ENCODE measurements around the gene DEPDC5. TPM values are rescaled to one million over a fixed set of nuclear protein-coding genes. Genes with fewer than 3 reads are reported as not detected.
A peak's percentile ranks its signal among the peaks of the same experiment; 100 is the strongest.
"Not testable (repeated sequence)": the region's sequence is repeated elsewhere in the genome, so short reads cannot be mapped to it uniquely, and the experiment has no call there.

The DEPDC5 gene
- total RNA-seq, 1 donor from 2014 or later = 39.5 TPM

DNA sequence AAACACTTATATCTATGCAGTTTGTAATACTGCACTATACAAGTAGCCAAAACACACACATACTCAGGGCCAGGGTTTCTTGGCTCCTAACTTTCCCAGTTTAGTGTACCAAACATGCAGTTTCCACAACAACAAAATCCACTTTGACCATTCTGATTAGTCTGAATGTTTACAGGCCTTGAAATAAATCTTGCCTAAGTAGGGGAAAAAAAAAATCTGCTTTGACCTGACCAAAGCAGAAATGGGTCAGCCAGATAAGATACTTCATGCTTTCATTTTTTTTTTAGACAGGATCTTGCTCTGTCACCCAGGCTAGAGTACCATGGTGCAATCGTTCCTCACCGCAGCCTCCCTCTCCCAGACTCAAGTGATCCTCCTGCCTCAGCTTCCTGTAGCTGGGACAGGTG, 14.0 kb upstream of the DEPDC5 start:
- no peak overlapping the region for H3K27ac Mint-ChIP-seq (ENCODE audit: unreplicated experiment)
- no peaks in the 10 kb centered on the region for H3K27me3 Mint-ChIP-seq (ENCODE audit: low read depth)

DNA sequence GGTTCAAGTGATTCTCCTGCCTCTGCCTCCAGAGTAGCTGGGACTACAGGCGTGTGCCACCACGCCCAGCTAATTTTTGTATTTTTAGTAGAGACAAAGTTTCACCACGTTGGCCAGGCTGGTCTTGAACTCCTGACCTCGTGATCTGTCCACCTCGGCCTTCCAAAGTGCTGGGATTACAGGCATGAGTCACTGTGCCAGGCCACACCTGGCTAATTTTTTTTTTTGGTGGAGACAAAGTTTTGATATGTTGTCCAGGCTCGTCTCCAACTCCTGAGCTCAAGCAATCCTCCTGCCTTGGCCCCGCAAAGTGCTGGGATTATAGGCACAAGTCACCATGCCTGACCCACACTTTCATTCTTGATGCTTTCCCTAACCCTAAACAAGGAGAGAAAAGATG, 13.5 kb upstream of the DEPDC5 start:
- not testable (repeated sequence) for DNase-seq (ENCODE audit: low read depth, low spot score); H3K9me3 Mint-ChIP-seq; H3K4me3 Mint-ChIP-seq; H3K36me3 Mint-ChIP-seq (ENCODE audit: low read depth); H3K4me1 Mint-ChIP-seq; H3K27me3 Mint-ChIP-seq (ENCODE audit: low read depth); H3K27ac Mint-ChIP-seq (ENCODE audit: unreplicated experiment)

More for the DNA sequence above, 14.0 kb upstream of the DEPDC5 start:
- Mint-ChIP-seq H3K9me3 (no peaks in the 10 kb centered on the region), H3K4me3 (no peak overlapping the region), H3K4me1 (peaks cover 5% of the 10 kb centered on the region), H3K36me3 (ENCODE audit: low read depth) (peaks cover 10% of the 10 kb centered on the region)
- no peak for DNase-seq (ENCODE audit: low read depth, low spot score)
- TF ChIP-seq, protein P1, sequence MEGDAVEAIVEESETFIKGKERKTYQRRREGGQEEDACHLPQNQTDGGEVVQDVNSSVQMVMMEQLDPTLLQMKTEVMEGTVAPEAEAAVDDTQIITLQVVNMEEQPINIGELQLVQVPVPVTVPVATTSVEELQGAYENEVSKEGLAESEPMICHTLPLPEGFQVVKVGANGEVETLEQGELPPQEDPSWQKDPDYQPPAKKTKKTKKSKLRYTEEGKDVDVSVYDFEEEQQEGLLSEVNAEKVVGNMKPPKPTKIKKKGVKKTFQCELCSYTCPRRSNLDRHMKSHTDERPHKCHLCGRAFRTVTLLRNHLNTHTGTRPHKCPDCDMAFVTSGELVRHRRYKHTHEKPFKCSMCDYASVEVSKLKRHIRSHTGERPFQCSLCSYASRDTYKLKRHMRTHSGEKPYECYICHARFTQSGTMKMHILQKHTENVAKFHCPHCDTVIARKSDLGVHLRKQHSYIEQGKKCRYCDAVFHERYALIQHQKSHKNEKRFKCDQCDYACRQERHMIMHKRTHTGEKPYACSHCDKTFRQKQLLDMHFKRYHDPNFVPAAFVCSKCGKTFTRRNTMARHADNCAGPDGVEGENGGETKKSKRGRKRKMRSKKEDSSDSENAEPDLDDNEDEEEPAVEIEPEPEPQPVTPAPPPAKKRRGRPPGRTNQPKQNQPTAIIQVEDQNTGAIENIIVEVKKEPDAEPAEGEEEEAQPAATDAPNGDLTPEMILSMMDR (conservative IDR thresholded peaks at IDR 0.05) = no peak

DNA sequence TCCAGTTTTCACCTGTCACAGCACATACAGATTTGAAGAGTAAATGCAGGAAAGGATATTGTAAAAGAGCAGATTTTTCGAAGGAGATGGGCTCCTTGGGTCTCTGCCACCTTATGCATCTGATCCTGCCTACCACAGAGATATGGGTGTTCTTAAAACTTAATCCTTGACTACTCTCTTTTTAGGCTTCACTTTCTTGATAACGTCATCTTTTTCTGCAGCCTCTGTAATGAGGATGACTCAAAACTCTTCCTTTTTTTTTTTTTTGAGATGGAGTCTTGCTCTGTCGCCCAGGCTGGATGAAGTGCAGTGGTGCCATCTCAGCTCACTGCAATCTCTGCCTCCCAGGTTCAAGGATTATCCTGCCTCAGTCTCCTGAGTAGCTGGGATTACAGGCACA, 11.7 kb upstream of the DEPDC5 start:
- H3K36me3 Mint-ChIP-seq (ENCODE audit: low read depth) = peaks cover 10% of the 10 kb centered on the region
- no peak overlapping the region for H3K4me3 Mint-ChIP-seq
- H3K27ac Mint-ChIP-seq (ENCODE audit: unreplicated experiment) = no peak overlapping the region

DNA sequence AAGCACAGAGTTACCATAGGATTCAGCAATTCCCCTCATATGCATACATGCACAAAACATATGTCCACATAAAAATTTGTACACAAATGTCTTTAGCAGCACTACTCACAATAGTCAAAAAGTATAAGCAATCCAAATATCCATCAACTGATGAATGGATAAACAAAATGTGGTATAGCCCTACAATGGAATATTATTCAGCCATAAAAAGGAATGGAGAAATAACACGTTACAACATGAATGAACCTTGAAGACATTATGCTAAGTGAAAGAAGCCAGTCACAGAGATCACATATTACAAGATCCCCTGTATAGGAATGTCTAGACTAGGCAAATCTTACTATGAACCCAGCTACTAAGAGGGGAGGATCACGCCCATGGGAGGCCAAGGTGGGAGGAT, 11.1 kb upstream of the DEPDC5 start:
- TF ChIP-seq, protein P1 (conservative IDR thresholded peaks at IDR 0.05) = no peak
- Mint-ChIP-seq H3K36me3 (ENCODE audit: low read depth) (peaks cover 10% of the 10 kb centered on the region), H3K4me1 (peaks cover 9% of the 10 kb centered on the region), H3K4me3 (peak overlapping the region; percentile 6), H3K27ac (ENCODE audit: unreplicated experiment) (no peak overlapping the region), H3K27me3 (ENCODE audit: low read depth) (no peaks in the 10 kb centered on the region), H3K9me3 (no peaks in the 10 kb centered on the region)
- no peak for DNase-seq (ENCODE audit: low read depth, low spot score)

More for the DNA sequence above, 11.7 kb upstream of the DEPDC5 start:
- no peak for DNase-seq (ENCODE audit: low read depth, low spot score)
- Mint-ChIP-seq H3K9me3 (no peaks in the 10 kb centered on the region), H3K4me1 (peaks cover 5% of the 10 kb centered on the region), H3K27me3 (ENCODE audit: low read depth) (no peaks in the 10 kb centered on the region)
- TF ChIP-seq, protein P1 (conservative IDR thresholded peaks at IDR 0.05) = no peak

DNA sequence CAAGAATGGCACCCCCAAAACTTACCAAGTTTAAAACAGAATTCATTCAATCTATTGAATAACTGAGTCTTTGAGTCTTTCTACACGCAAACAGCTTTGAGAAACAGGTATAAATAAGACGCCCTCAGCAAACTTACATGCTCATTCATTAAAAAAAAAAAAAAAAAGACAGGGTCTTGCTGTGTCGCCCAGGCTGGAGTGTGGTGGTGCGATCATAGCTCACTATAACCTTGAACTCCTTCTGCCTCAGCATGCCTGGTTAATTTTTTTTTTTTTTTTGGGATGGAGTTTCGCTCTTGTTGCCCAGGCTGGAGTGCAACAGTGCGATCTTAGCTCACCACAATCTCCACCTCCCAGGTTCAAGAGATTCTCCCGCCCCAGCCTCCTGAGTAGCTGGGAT, 9.9 kb upstream of the DEPDC5 start:
- no peak for DNase-seq (ENCODE audit: low read depth, low spot score)
- H3K4me1 Mint-ChIP-seq = peaks cover 21% of the 10 kb centered on the region
- no peak overlapping the region for H3K4me3 Mint-ChIP-seq
- no peaks in the 10 kb centered on the region for H3K9me3 Mint-ChIP-seq
- peaks cover 10% of the 10 kb centered on the region for H3K36me3 Mint-ChIP-seq (ENCODE audit: low read depth)
- TF ChIP-seq, protein P1 (conservative IDR thresholded peaks at IDR 0.05) = no peak
- no peaks in the 10 kb centered on the region for H3K27me3 Mint-ChIP-seq (ENCODE audit: low read depth)
- H3K27ac Mint-ChIP-seq (ENCODE audit: unreplicated experiment) = no peak overlapping the region

DNA sequence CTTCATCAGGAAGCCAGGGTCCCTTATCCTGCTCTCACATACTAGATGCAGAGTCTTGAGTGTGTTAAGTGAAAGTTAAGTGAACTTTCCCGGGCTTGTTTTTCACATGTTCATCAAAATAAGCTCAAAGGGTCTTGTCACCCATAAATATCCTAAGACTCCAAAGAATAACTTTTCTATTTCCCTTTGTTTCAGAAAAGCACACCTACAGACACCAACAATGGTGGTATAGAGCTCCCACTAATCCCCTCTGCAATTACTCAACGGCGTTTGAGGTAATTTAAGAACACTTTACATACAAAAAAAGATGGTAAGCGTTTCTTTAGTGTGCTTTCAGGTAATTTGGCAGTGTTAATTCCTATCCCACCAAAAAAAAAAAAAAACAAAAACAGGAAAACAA, 6.4 kb upstream of the DEPDC5 start:
- Mint-ChIP-seq H3K27ac (ENCODE audit: unreplicated experiment) (no peak overlapping the region), H3K27me3 (ENCODE audit: low read depth) (no peaks in the 10 kb centered on the region)
- DNase-seq (ENCODE audit: low read depth, low spot score) = no peak

More for the DNA sequence above, 6.4 kb upstream of the DEPDC5 start:
- H3K4me3 Mint-ChIP-seq = peak overlapping the region; percentile 92
- peaks cover 7% of the 10 kb centered on the region for H3K36me3 Mint-ChIP-seq (ENCODE audit: low read depth)
- H3K4me1 Mint-ChIP-seq = peaks cover 41% of the 10 kb centered on the region
- TF ChIP-seq, protein P1 (conservative IDR thresholded peaks at IDR 0.05) = no peak
- H3K9me3 Mint-ChIP-seq = no peaks in the 10 kb centered on the region

Measured in neural crest cell (in vitro differentiated cells).